HG02973 (cell line): ENCODE data around the gene NUDT4.

ENCODE experiments used
- ATAC-seq: cut with Tn5 transposase; IDR thresholded peaks from one replicate; pipeline ENCODE4 v1.9.1; 2021; ENCODE audit warnings: moderate library complexity; ENCODE audit not compliant: unreplicated experiment

Gene NUDT4

DNA sequence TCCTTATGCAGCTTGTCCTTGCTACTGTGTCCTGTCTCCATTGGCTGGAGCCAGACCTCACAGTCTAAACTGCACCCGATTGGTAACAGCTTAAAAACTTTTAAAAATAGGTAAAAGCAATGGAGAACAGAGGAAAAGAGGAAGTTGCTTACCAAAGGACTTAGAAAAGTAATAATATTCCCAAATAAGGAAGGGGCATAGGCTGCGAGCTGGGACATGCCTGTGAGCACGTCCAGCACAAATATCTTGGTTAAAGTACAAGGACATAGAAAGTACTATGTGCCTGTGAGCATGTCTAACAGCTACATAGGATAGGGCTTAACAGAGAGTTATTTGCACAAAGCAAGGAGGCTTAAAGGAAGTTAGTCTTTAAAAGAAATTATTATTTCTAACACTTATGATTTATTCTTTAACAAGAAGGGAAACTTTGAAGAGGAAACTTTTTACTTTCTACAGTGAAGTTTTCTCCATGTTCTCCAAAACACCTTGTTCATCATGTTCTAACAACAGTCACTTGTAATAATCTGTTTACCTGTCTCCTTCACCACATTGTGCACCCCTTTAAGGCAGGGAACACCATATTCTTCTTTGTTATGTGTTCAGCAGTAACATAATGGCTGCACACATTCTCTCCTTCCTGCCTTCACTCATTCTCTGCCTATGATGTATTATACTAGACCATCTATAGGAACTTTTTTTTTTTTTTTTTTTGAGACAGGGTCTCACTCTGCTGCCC lies 73.9 kb downstream of the NUDT4 start:
- no peak for ATAC-seq

DNA sequence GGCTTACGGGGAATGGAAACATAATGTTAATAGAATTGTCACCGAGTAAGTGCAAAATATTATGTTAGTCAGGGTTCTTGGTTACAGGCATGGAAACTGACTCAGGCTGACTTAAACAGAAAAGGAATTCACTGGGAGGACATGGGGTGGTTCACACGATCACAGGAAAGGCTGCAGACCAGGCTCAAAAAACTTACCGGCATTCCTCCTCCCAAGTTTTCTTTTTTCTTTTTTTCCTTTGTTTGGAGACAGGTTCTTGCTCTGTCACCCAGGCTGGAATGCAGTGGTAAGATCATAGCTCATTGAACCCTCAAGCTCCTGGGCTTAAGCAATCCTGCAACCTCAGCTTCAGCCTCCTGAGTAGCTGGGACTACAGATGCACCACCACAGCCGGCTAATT lies 75.9 kb downstream of the NUDT4 start:
- ATAC-seq = no peak

GRCh38 chr12:93456077-93456476 lies 78.4 kb downstream of the NUDT4 start:
- no peak for ATAC-seq
